Activated T-cell treated with anti-CD3 and anti-CD28 coated beads, Interleukin-2, amount 50 U/mL, for 72 hours (primary cell): ENCODE measurements around the gene SPATA3. TPM values are rescaled to one million over a fixed set of nuclear protein-coding genes. Genes with fewer than 3 reads are reported as not detected.
"Not testable (repeated sequence)": the region's sequence is repeated elsewhere in the genome, so short reads cannot be mapped to it uniquely, and the experiment has no call there.

Experiments
- ATAC-seq, 2 donors: fragments of 150-1000 bp; cut with Tn5 transposase; replicated peaks in 1 of 2; 2 replicates each; pipeline ENCODE4 v1.10.0; 2021; ENCODE audit warnings: moderate library complexity in 2 of 2, mild to moderate bottlenecking in 1 of 2
- DNase-seq, 2 donors: peaks; one replicate each; pipeline ENCODE4 v3.0.0; 2021 to 2022; ENCODE audit warnings: mixed read lengths in 1 of 2
- H3K27ac Mint-ChIP-seq: one replicate; pipeline ENCODE4 v1.8.0; 2022; ENCODE audit warnings: mild to moderate bottlenecking, moderate library complexity, mixed read lengths
- H3K27me3 Mint-ChIP-seq: one replicate; pipeline ENCODE4 v1.8.0; 2022; ENCODE audit warnings: low read depth, mixed read lengths
- H3K36me3 Mint-ChIP-seq, 2 donors: one replicate each; pipeline ENCODE4 v1.8.0; 2022; ENCODE audit warnings: mixed read lengths in 2 of 2, mild to moderate bottlenecking in 1 of 2; ENCODE audit not compliant: insufficient read depth in 2 of 2
- H3K4me1 Mint-ChIP-seq: one replicate; pipeline ENCODE4 v1.8.0; 2022; ENCODE audit warnings: low read depth, mixed read lengths
- H3K4me3 Mint-ChIP-seq, 2 donors: one replicate each; pipeline ENCODE4 v1.8.0; 2022; ENCODE audit warnings: mild to moderate bottlenecking in 2 of 2, mixed read lengths in 2 of 2, moderate library complexity in 2 of 2
- H3K9me3 Mint-ChIP-seq, 2 donors: one replicate each; pipeline ENCODE4 v1.8.0; 2022; ENCODE audit warnings: mixed read lengths in 2 of 2
- total RNA-seq, 2 donors: library from RNA; stranded (reverse); gene quantifications; one replicate each; pipeline ENCODE4 v1.2.3, GENCODE V29; 2022

Gene SPATA3
- total RNA-seq, 2 donors from 2014 or later, result 1.9 to 2.3 TPM

DNA sequence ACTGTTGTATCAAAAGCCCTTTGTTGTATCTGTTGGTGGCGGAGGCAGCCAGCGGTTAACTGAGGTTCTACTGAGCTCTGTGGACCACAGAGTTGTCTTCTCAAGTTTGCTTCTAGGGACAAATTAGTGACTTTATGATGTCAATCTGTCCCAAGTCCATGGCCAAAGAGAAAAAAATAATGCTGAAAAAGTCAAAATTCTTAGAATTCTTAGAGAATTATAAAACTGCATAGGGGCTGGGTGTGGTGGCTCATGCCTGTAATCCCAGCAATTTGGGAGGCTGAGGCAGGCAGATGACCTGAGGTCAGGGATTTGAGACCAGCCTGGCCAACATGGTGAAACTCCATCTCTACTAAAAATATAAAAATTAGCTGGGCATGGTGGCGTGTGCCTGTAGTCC, 29.1 kb downstream of the SPATA3 start:
- not testable (repeated sequence) for H3K36me3 Mint-ChIP-seq, H3K9me3 Mint-ChIP-seq, H3K4me1 Mint-ChIP-seq, DNase-seq, H3K27ac Mint-ChIP-seq, ATAC-seq, H3K4me3 Mint-ChIP-seq, H3K27me3 Mint-ChIP-seq

DNA sequence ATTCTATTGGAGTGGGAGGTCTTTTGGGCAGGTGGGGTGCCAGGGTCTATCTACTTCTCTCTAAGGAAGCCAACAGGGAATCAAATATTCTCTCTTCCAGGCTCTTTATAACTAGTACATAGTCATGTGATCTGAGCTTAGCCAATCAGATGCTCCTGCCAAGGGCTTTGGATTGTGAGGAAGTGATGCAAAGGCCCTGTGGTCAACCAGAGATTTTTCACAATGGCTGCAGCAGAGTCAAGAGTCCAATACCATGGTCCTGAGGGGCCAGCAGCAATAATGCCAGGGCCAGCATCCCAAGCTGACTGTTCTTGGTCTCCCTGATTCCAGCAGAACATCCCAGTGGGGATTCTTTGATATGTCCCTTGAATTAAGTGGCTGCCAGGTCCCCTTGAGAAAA, 33.0 kb downstream of the SPATA3 start:
- ATAC-seq, result no peak

DNA sequence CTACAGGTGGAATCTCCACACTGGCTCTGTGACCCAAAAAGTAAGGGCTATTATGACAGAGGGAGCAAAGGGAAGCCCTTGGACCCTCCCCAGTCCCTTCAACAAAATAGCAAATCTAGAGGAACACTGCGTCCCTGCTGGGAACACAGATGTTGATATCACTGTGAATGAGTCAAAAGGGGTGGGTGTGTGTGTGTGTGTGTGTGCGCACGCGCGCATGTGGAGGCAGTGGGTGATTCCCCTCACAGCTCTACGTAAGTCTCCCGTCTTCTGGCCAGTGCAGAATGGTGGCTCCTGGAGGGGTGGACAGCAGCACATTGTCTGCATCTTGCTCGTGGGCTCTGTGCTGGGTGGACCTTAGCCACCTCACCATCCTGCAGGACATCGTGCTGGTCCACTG, 33.6 kb downstream of the SPATA3 start:
- DNase-seq, result no peak
- H3K27me3 Mint-ChIP-seq, result peaks cover 28% of the 10 kb centered on the region
- ATAC-seq, result no peak
- no peak overlapping the region for H3K4me3 Mint-ChIP-seq
- no peaks in the 10 kb centered on the region for H3K4me1 Mint-ChIP-seq
- H3K27ac Mint-ChIP-seq, result no peak overlapping the region
- H3K9me3 Mint-ChIP-seq, result no peaks in the 10 kb centered on the region
- no peaks in the 10 kb centered on the region for H3K36me3 Mint-ChIP-seq

More for the DNA sequence above, 33.0 kb downstream of the SPATA3 start:
- no peak for DNase-seq
- Mint-ChIP-seq H3K9me3 (no peaks in the 10 kb centered on the region), H3K4me3 (no peak overlapping the region), H3K36me3 (no peaks in the 10 kb centered on the region), H3K4me1 (no peaks in the 10 kb centered on the region), H3K27ac (no peak overlapping the region), H3K27me3 (peaks cover 21% of the 10 kb centered on the region)

DNA sequence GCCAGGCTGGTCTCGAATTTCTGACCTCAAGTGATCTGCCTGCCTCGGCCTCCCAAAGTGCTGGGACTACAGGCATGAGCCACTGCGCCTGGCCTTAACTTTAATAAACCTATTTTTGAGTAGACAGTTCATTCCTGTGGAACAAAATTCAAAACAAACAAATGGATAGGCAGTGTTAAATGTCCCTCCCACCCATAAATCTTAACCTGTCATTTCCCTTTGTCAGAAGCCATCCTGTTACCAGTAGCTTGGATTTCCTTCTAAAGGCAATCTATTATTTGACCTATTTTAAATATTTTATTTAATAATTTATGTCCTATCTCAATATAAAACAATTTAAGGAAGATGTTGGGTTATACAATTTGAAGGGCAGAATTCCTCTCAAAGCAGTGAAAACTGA, 34.8 kb downstream of the SPATA3 start:
- DNase-seq (no peak), ATAC-seq (no peak)
- Mint-ChIP-seq H3K4me1 (no peaks in the 10 kb centered on the region), H3K27ac (no peak overlapping the region), H3K4me3 (no peak overlapping the region), H3K27me3 (peaks cover 37% of the 10 kb centered on the region), H3K9me3 (no peaks in the 10 kb centered on the region), H3K36me3 (no peaks in the 10 kb centered on the region)

DNA sequence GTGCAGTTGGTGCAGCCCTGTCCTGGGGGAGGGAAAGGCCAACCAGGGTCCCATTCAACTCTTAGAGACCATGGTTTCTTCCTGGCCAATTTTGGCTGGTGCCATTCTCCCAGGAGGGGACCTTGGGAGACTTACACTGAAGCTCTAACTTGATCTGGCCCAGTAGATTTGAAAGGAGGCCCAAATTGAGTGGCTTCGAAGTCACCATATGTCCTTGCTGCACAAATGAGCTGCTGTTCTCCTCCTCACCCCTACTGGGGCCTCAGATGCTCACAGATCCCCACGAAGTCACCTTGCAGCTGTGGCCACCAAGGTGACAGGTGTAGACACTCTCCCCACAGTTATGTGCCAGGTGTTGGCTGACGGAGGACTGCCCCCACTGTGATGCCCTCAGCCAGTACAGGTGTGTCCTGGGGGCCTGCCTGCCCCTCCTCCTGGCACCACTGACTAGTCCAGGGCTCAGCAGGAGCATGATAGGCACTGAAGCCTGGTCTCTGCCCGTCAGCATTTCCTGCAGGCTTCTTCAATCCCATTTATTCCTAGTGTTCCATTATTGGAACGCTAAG, 36.7 kb downstream of the SPATA3 start:
- Mint-ChIP-seq H3K9me3 (no peaks in the 10 kb centered on the region), H3K27me3 (peaks cover 49% of the 10 kb centered on the region), H3K4me1 (no peaks in the 10 kb centered on the region), H3K4me3 (no peak overlapping the region), H3K27ac (no peak overlapping the region), H3K36me3 (peaks cover 0 to 2% of the 10 kb centered on the region in 2 donors)
- DNase-seq (no peak), ATAC-seq (no peak)

DNA sequence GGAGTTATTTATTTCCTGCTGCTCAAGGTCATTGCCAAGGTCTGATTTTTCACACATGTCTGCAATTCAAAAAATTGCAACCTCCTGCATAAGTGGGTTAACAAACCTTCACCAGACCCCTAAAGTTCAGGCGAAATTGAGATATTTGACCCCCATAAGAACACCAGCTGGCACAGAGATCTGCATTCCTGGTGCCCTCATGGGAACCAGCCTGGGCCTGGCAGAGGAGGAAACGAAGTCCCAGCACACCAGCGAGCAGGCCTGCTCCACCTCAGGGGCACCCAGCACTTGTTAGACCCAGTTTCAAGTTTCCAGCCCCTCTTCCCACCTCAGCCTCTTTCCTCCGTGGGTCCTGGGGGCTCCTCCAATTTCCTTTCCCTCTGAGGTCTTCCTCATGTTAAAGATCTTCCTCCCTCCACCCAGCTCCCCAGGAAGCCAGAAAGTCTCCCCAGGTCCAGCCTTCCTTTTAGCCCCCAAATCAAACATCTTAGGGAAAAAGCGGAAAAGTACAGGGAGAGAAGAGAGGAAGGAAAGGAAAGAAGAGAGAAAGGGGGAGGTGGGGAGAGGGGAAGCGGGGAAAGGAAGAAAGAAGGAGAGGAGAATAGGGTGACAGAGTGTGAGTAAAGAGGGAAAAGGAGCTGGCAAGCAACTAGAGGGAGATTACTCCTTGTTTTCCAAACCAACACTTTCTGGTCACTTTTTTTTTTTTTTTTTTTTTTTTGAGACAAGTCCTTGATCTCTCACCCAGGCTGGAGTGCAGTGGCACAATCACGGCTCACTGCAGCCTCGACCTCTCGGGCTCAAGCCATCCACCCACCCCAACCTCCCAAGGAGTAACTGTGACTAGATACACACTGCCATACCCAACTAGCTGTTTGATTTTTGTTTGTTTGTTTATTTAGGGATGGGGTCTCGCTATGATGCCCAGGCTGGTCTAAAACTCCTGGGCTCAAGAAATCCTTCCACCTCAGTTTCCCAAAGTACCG, 37.5 kb downstream of the SPATA3 start:
- DNase-seq, result no peak
- Mint-ChIP-seq H3K4me3 (no peak overlapping the region), H3K27ac (no peak overlapping the region), H3K36me3 (peaks cover 0 to 2% of the 10 kb centered on the region in 2 donors), H3K4me1 (peaks cover 4% of the 10 kb centered on the region), H3K9me3 (no peaks in the 10 kb centered on the region), H3K27me3 (peaks cover 55% of the 10 kb centered on the region)
- ATAC-seq, result no peak

GRCh38 chr2:231034291-231034882, 38.5 kb downstream of the SPATA3 start:
- Mint-ChIP-seq H3K36me3 (peaks cover 0 to 2% of the 10 kb centered on the region in 2 donors), H3K27ac (no peak overlapping the region), H3K4me3 (no peak overlapping the region), H3K27me3 (peaks cover 63% of the 10 kb centered on the region), H3K4me1 (peaks cover 6% of the 10 kb centered on the region), H3K9me3 (no peaks in the 10 kb centered on the region)
- ATAC-seq (no peak), DNase-seq (no peak)

- H3K27me3 Mint-ChIP-seq, result peaks cover 81% of the 10 kb centered on the region
These were observed 40.2 kb downstream of the SPATA3 start for GRCh38 chr2:231036131-231036530.

DNA sequence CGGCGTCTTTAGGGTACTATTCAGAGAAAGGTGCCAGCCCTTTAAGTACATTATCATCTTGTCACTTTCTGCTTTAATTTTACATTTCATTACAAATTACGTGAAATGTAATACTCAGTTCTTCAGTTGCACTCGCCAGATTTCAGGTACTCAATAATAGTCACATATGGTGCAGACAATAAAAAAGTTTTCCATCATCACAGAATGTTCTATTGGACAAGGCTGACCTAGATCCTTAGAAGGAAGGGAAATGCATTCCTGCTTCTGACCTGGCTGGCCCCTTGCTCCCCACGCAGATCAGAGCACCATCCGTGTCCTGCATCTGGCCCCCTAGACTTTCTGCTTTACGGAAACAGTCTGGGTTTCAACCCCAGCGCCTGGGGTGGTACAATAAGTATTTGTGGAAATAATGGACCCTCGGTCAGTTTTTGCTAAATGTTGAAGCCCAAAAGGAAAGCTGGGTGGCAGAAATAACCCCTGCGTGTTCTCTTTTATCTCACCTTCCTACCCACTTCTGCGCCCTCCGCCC, 40.7 kb downstream of the SPATA3 start:
- ATAC-seq (no peak), DNase-seq (no peak)
- Mint-ChIP-seq H3K9me3 (no peaks in the 10 kb centered on the region), H3K4me3 (peak overlapping the region; percentile 4 to 17), H3K4me1 (peaks cover 6% of the 10 kb centered on the region), H3K36me3 (peaks cover 0 to 2% of the 10 kb centered on the region in 2 donors), H3K27me3 (peaks cover 86% of the 10 kb centered on the region), H3K27ac (no peak overlapping the region)

More at GRCh38 chr2:231036131-231036530, 40.2 kb downstream of the SPATA3 start:
- no peaks in the 10 kb centered on the region for H3K9me3 Mint-ChIP-seq
- DNase-seq (no peak), ATAC-seq (no peak)
- H3K36me3 Mint-ChIP-seq, result peaks cover 0 to 2% of the 10 kb centered on the region in 2 donors
- H3K4me1 Mint-ChIP-seq, result peaks cover 6% of the 10 kb centered on the region
- H3K27ac Mint-ChIP-seq, result no peak overlapping the region
- peak overlapping the region; percentile 29 to 48 for H3K4me3 Mint-ChIP-seq

GRCh38 chr2:231037202-231037730, 41.3 kb downstream of the SPATA3 start, which contains the start of gene C2orf72:
TSS of gene C2orf72 (plus strand) at chr2:231037523. CDS start at chr2:231037566, 43 bp downstream.
- Mint-ChIP-seq H3K36me3 (peaks cover 0 to 2% of the 10 kb centered on the region in 2 donors), H3K4me3 (peak within 1 kb of the TSS; percentile 71 to 76), H3K27me3 (peaks cover 86% of the 10 kb centered on the region), H3K4me1 (peaks cover 6% of the 10 kb centered on the region), H3K9me3 (no peaks in the 10 kb centered on the region), H3K27ac (no peak within 1 kb of the TSS)
- DNase-seq, result peak in 1 of 2 donors; percentile 13
- peak; percentile 58 to 68 for ATAC-seq

DNA sequence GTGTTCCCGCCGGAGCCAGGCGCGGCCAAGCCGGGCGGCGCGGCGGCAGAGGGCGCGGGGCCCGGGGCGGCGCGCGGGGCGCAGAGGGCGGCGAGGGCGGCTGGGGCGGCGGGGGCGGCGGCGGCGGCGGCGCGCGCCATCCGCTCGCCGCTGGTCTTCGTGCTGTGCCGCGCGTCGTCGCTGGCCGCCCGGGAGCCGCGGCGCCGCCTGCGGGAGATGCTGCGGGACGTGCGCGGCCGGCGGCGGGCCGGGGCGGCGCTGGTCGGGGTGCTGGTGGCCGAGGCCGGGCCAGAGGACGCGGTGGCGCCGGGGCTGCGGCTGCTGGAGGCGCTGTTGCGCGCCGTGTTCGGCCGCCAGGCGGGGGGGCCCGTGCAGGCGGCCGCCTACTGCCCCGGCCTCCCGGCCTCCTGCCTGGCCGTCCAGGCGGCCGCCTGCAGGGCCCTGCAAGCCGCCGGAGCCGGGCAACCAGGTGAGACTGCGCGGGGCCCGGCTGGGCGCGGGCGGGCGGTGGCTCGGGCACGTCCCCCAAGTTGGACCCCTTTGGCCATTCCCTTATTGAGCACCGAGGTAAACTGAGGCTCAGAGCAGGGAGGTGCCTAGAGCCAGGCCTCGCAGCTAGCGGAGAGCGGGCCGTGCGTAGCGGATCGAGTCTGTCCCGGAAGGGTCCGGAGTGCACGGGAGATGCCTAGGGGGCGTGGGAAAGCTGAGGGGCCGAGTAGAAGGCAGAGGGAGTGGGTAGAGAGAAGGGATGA, 42.0 kb downstream of the SPATA3 start:
- ATAC-seq (peak; percentile 63 to 72), DNase-seq (peak in 1 of 2 donors; percentile 16)
- Mint-ChIP-seq H3K27ac (no peak overlapping the region), H3K9me3 (no peaks in the 10 kb centered on the region), H3K4me3 (peak overlapping the region; percentile 71 to 76), H3K36me3 (peaks cover 0 to 2% of the 10 kb centered on the region in 2 donors), H3K27me3 (peaks cover 79% of the 10 kb centered on the region), H3K4me1 (peaks cover 6% of the 10 kb centered on the region)
